Non-pigmented ciliary epithelial cell (primary cell): ENCODE data around the gene SORCS3.
A peak's percentile ranks its signal among the peaks of the same experiment; 100 is the strongest.

ENCODE experiments used
- DNase-seq: peaks from one replicate; pipeline ENCODE4 v3.0.0-alpha.2; 2010; ENCODE audit warnings: low read depth

SORCS3 gene

GRCh38 chr10:104922810-104923209, 281.7 kb downstream of the SORCS3 start:
- DNase-seq = no peak

- no peak for DNase-seq
Measured at GRCh38 chr10:104923501-104923900, 282.4 kb downstream of the SORCS3 start.

GRCh38 chr10:104924101-104924795, 283.2 kb downstream of the SORCS3 start:
- no peak for DNase-seq

GRCh38 chr10:104925232-104925851, 284.3 kb downstream of the SORCS3 start:
- no peak for DNase-seq

GRCh38 chr10:104928734-104929133, 287.6 kb downstream of the SORCS3 start:
- no peak for DNase-seq

- no peak for DNase-seq
Measured at GRCh38 chr10:104931612-104932134, 290.6 kb downstream of the SORCS3 start.

GRCh38 chr10:104935656-104936055, 294.6 kb downstream of the SORCS3 start:
- no peak for DNase-seq

GRCh38 chr10:104937567-104937966, 296.5 kb downstream of the SORCS3 start:
- DNase-seq = peak; percentile 77

- no peak for DNase-seq
Measured at GRCh38 chr10:104938031-104938430, 296.9 kb downstream of the SORCS3 start.

GRCh38 chr10:104941662-104942061, 300.6 kb downstream of the SORCS3 start:
- DNase-seq = no peak

GRCh38 chr10:104947314-104947713, 306.2 kb downstream of the SORCS3 start:
- no peak for DNase-seq

GRCh38 chr10:104957178-104957841, 316.2 kb downstream of the SORCS3 start:
- no peak for DNase-seq

- DNase-seq = no peak
Measured at GRCh38 chr10:104966563-104967297, 325.6 kb downstream of the SORCS3 start.

- DNase-seq = no peak
Measured at GRCh38 chr10:104980368-104980767, 339.3 kb downstream of the SORCS3 start.

GRCh38 chr10:104981995-104982394, 340.9 kb downstream of the SORCS3 start:
- no peak for DNase-seq

- no peak for DNase-seq
Measured at GRCh38 chr10:104988686-104989085, 347.6 kb downstream of the SORCS3 start.

- DNase-seq = no peak
Measured at GRCh38 chr10:104989880-104990279, 348.8 kb downstream of the SORCS3 start.

- no peak for DNase-seq
Measured at GRCh38 chr10:104993085-104993484, 352.0 kb downstream of the SORCS3 start.

GRCh38 chr10:105001269-105001668, 360.2 kb downstream of the SORCS3 start:
- DNase-seq = no peak

- no peak for DNase-seq
Measured at GRCh38 chr10:105010411-105011121, 369.5 kb downstream of the SORCS3 start.

GRCh38 chr10:105017116-105017515, 376.0 kb downstream of the SORCS3 start:
- peak; percentile 35 for DNase-seq

- DNase-seq = no peak
Measured at GRCh38 chr10:105017691-105018090, 376.6 kb downstream of the SORCS3 start.
